Measurements from ENCODE around the gene ISX.

The ISX gene

DNA sequence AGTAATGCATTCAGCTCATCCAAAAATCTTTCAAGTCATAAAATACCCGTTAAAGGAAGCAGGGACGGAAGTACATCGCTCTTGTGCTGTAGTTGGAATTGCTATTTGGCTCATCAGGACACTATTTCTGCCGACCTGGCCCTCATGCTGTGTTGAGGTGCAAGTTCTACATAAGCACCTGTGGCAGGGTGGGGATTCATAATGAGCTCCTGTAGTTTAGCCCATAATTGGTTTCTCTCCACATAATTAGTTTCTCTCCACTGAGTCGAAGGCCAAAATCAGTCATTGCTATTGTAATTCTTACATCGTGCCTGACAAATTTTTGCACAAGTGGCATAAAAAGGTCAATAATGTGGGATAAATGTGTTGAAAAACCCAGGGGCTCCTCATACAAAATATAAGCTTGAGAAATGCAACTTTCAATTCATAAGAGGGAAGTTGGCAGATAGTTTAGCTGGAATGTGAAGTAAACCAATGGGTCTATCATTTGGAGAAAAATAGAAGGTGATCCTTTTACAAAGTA lies 14.9 kb upstream of the ISX start:
- no peaks in the 10 kb centered on the region for H3K36me3 ChIP-seq (ENCODE audit: control insufficient read depth, insufficient read depth, low read length)
- whole genome bisulfite sequencing, 2 experiments = 89 to 93% methylated on average over 6 of the region's 6 CpGs
- H3K9me3 ChIP-seq (ENCODE audit: control insufficient read depth, low read length) = no peaks in the 10 kb centered on the region
- H3K27ac ChIP-seq (ENCODE audit: insufficient read depth, low read depth, low read length, poor library complexity, severe bottlenecking) = no peak overlapping the region
- no peak overlapping the region for H3K4me3 ChIP-seq (ENCODE audit: insufficient read depth, low read depth, low read length)
- H3K4me1 ChIP-seq (ENCODE audit: control insufficient read depth, insufficient read depth, low read length) = no peaks in the 10 kb centered on the region
- H3K27me3 ChIP-seq (ENCODE audit: control insufficient read depth, insufficient read depth, low read length, poor library complexity, severe bottlenecking) = no peaks in the 10 kb centered on the region

- H3K4me3 ChIP-seq (ENCODE audit: insufficient read depth, low read depth, low read length) = no peak overlapping the region
- H3K27me3 ChIP-seq (ENCODE audit: control insufficient read depth, insufficient read depth, low read length, poor library complexity, severe bottlenecking) = no peaks in the 10 kb centered on the region
- H3K9me3 ChIP-seq (ENCODE audit: control insufficient read depth, low read length) = no peaks in the 10 kb centered on the region
- H3K27ac ChIP-seq (ENCODE audit: insufficient read depth, low read depth, low read length, poor library complexity, severe bottlenecking) = no peak overlapping the region
- H3K36me3 ChIP-seq (ENCODE audit: control insufficient read depth, insufficient read depth, low read length) = no peaks in the 10 kb centered on the region
- H3K4me1 ChIP-seq (ENCODE audit: control insufficient read depth, insufficient read depth, low read length) = no peaks in the 10 kb centered on the region
Measured at GRCh38 chr22:35051791-35052190, 14.2 kb upstream of the ISX start.

DNA sequence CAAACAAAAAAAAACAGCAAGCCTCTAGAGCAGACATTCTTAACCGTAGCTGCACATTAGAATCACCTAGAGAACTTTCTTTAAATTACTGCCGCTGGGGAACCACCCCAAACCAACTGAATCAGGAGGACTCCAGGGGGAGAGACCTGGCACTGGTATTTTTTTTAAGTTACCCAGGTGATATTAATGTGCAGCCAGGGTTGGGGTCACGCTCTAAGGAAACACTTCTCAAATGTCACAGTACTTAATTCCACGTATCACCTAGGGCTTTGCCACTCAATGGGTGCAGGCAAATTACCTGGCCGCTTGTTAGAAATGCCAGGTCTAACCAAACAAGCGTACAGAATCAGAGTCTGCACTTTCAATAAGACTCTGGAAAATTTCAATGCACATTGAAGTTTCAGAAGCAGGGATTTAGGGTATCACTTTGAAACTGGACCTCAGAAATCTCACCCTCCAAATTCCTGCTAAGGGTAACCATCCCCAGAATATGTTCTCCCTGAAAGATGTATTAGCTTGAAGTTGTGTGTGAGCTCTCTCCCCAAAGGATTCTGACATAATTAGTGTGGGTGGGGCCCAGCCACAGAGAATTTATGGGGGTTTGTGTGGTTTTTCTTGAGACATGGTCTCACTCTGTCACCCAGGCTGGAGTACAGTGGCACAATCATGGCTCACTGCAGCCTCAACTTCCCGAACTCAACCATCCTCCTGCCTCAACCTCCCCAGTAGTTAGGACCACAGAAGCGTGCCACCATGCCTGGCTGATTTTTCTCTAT lies 12.7 kb upstream of the ISX start:
- no peaks in the 10 kb centered on the region for H3K36me3 ChIP-seq (ENCODE audit: control insufficient read depth, insufficient read depth, low read length)
- no peaks in the 10 kb centered on the region for H3K4me1 ChIP-seq (ENCODE audit: control insufficient read depth, insufficient read depth, low read length)
- 93 to 94% methylated on average over 8 of the region's 8 CpGs for WGBS, 2 experiments
- H3K4me3 ChIP-seq (ENCODE audit: insufficient read depth, low read depth, low read length) = no peak overlapping the region
- H3K27ac ChIP-seq (ENCODE audit: insufficient read depth, low read depth, low read length, poor library complexity, severe bottlenecking) = no peak overlapping the region
- H3K9me3 ChIP-seq (ENCODE audit: control insufficient read depth, low read length) = no peaks in the 10 kb centered on the region
- H3K27me3 ChIP-seq (ENCODE audit: control insufficient read depth, insufficient read depth, low read length, poor library complexity, severe bottlenecking) = no peaks in the 10 kb centered on the region

DNA sequence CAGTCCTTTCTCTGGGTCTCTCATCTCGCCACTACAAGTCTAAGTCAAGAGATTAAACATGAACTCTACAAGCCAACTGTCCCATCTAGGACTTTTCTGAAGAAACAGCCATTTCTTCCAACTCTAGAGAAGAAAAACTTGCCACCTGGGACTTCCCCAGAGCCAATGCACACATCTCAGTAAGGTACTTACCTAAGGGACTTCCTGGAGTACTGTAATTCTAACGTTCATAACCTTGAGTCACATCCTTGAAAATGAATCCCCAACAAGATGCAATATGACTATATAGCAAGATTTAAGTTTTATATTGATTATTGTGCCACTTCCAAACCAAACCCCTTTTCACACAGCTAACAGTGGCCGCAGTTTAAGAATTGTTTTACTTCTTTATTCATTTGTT lies 11.9 kb upstream of the ISX start:
- Histone ChIP-seq H3K36me3 (ENCODE audit: control insufficient read depth, insufficient read depth, low read length) (no peaks in the 10 kb centered on the region), H3K4me3 (ENCODE audit: insufficient read depth, low read depth, low read length) (no peak overlapping the region), H3K9me3 (ENCODE audit: control insufficient read depth, low read length) (no peaks in the 10 kb centered on the region), H3K27me3 (ENCODE audit: control insufficient read depth, insufficient read depth, low read length, poor library complexity, severe bottlenecking) (no peaks in the 10 kb centered on the region), H3K4me1 (ENCODE audit: control insufficient read depth, insufficient read depth, low read length) (no peaks in the 10 kb centered on the region), H3K27ac (ENCODE audit: insufficient read depth, low read depth, low read length, poor library complexity, severe bottlenecking) (no peak overlapping the region)
- 90 to 97% methylated on average over 2 of the region's 3 CpGs for WGBS, 2 experiments

GRCh38 chr22:35056486-35056885 lies 9.5 kb upstream of the ISX start:
- H3K4me3 ChIP-seq (ENCODE audit: insufficient read depth, low read depth, low read length) = no peak overlapping the region
- H3K36me3 ChIP-seq (ENCODE audit: control insufficient read depth, insufficient read depth, low read length) = no peaks in the 10 kb centered on the region
- H3K9me3 ChIP-seq (ENCODE audit: control insufficient read depth, low read length) = no peaks in the 10 kb centered on the region
- no peaks in the 10 kb centered on the region for H3K27me3 ChIP-seq (ENCODE audit: control insufficient read depth, insufficient read depth, low read length, poor library complexity, severe bottlenecking)
- H3K27ac ChIP-seq (ENCODE audit: insufficient read depth, low read depth, low read length, poor library complexity, severe bottlenecking) = no peak overlapping the region
- H3K4me1 ChIP-seq (ENCODE audit: control insufficient read depth, insufficient read depth, low read length) = no peaks in the 10 kb centered on the region

GRCh38 chr22:35057155-35057554 lies 8.8 kb upstream of the ISX start:
- Histone ChIP-seq H3K4me1 (ENCODE audit: control insufficient read depth, insufficient read depth, low read length) (no peaks in the 10 kb centered on the region), H3K36me3 (ENCODE audit: control insufficient read depth, insufficient read depth, low read length) (no peaks in the 10 kb centered on the region), H3K4me3 (ENCODE audit: insufficient read depth, low read depth, low read length) (no peak overlapping the region), H3K9me3 (ENCODE audit: control insufficient read depth, low read length) (no peaks in the 10 kb centered on the region), H3K27me3 (ENCODE audit: control insufficient read depth, insufficient read depth, low read length, poor library complexity, severe bottlenecking) (no peaks in the 10 kb centered on the region), H3K27ac (ENCODE audit: insufficient read depth, low read depth, low read length, poor library complexity, severe bottlenecking) (no peak overlapping the region)
- 92 to 100% methylated on average over 1 of the region's 1 CpG for WGBS, 2 experiments

- H3K9me3 ChIP-seq (ENCODE audit: control insufficient read depth, low read length) = no peaks in the 10 kb centered on the region
- 86 to 96% methylated on average over 3 of the region's 3 CpGs for WGBS, 2 experiments
- no peak overlapping the region for H3K4me3 ChIP-seq (ENCODE audit: insufficient read depth, low read depth, low read length)
- H3K4me1 ChIP-seq (ENCODE audit: control insufficient read depth, insufficient read depth, low read length) = no peaks in the 10 kb centered on the region
- H3K27me3 ChIP-seq (ENCODE audit: control insufficient read depth, insufficient read depth, low read length, poor library complexity, severe bottlenecking) = no peaks in the 10 kb centered on the region
- H3K36me3 ChIP-seq (ENCODE audit: control insufficient read depth, insufficient read depth, low read length) = no peaks in the 10 kb centered on the region
- H3K27ac ChIP-seq (ENCODE audit: insufficient read depth, low read depth, low read length, poor library complexity, severe bottlenecking) = no peak overlapping the region
Measured at GRCh38 chr22:35059632-35060031, 6.3 kb upstream of the ISX start.

DNA sequence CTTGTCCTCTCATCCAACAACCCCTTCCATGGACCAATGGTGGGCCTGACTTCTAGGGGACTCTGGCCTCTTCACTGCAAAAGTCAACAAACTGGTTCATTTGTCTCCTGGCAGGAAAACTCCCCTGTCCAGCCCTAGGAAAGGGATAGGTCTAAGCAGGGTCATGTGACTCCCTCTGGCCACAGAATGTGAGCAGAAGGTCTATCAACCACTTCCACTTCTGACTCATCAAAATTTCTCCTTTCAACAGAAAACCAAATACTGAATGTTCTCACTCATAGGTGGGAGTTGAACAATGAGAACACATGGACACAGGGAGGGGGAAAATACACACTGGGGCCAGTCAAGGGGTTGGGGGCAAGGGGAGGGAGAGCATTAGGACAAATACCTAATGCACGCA lies 1.3 kb upstream of the ISX start:
- Histone ChIP-seq H3K36me3 (ENCODE audit: control insufficient read depth, insufficient read depth, low read length) (no peaks in the 10 kb centered on the region), H3K27ac (ENCODE audit: insufficient read depth, low read depth, low read length, poor library complexity, severe bottlenecking) (no peak overlapping the region), H3K4me3 (ENCODE audit: insufficient read depth, low read depth, low read length) (no peak overlapping the region), H3K9me3 (ENCODE audit: control insufficient read depth, low read length) (no peaks in the 10 kb centered on the region), H3K27me3 (ENCODE audit: control insufficient read depth, insufficient read depth, low read length, poor library complexity, severe bottlenecking) (no peaks in the 10 kb centered on the region), H3K4me1 (ENCODE audit: control insufficient read depth, insufficient read depth, low read length) (no peaks in the 10 kb centered on the region)
- WGBS, 2 experiments = 100% methylated on average over 1 of the region's 1 CpG

DNA sequence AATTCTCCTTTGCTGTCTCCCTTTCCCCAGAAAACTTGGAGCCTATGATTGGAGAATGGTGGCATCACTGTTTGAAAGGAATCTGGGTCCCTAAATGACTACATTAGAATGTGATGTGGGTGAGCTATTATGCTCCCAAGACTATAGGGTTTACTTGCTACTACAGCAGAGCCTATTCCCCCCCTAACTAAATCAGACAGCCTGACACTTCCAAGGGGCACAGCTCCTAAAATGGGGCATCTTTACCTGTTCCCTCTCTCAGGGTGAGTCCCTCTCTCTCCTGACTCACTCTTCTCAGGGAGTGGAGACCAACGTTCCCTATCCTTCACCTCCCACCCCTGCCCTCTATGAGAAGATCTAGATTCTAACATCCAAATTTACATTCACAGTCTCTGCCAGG lies 775 bp upstream of the ISX start:
- WGBS, 2 experiments = 81 to 85% methylated on average over 1 of the region's 1 CpG
- H3K36me3 ChIP-seq (ENCODE audit: control insufficient read depth, insufficient read depth, low read length) = no peaks in the 10 kb centered on the region
- no peaks in the 10 kb centered on the region for H3K4me1 ChIP-seq (ENCODE audit: control insufficient read depth, insufficient read depth, low read length)
- H3K27me3 ChIP-seq (ENCODE audit: control insufficient read depth, insufficient read depth, low read length, poor library complexity, severe bottlenecking) = no peaks in the 10 kb centered on the region
- H3K27ac ChIP-seq (ENCODE audit: insufficient read depth, low read depth, low read length, poor library complexity, severe bottlenecking) = no peak overlapping the region
- no peak overlapping the region for H3K4me3 ChIP-seq (ENCODE audit: insufficient read depth, low read depth, low read length)
- H3K9me3 ChIP-seq (ENCODE audit: control insufficient read depth, low read length) = no peaks in the 10 kb centered on the region

DNA sequence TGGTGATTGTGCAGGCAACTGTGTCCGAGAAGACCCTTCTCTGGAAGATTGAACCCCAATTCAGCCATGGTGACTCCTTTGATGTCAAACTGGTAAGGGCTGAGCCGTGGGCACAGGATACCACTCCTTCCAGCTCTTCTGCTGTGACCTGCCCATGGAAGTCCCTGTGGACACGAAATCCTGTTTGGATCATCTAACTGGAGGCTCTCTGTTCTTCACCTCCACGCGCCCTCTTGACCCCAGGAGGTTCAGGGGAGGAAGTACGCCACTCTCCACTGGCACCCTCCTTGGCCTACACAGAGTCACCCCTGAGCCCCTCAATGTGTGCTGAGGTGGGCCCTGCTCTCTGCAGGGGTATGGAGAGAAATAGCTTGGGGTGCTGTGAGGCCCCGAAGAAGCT lies 810 bp downstream of the ISX start:
- Histone ChIP-seq H3K4me3 (ENCODE audit: insufficient read depth, low read depth, low read length) (no peak overlapping the region), H3K9me3 (ENCODE audit: control insufficient read depth, low read length) (no peaks in the 10 kb centered on the region), H3K27ac (ENCODE audit: insufficient read depth, low read depth, low read length, poor library complexity, severe bottlenecking) (no peak overlapping the region), H3K36me3 (ENCODE audit: control insufficient read depth, insufficient read depth, low read length) (no peaks in the 10 kb centered on the region), H3K4me1 (ENCODE audit: control insufficient read depth, insufficient read depth, low read length) (no peaks in the 10 kb centered on the region), H3K27me3 (ENCODE audit: control insufficient read depth, insufficient read depth, low read length, poor library complexity, severe bottlenecking) (no peaks in the 10 kb centered on the region)
- 93 to 95% methylated on average over 7 of the region's 7 CpGs for WGBS, 2 experiments

DNA sequence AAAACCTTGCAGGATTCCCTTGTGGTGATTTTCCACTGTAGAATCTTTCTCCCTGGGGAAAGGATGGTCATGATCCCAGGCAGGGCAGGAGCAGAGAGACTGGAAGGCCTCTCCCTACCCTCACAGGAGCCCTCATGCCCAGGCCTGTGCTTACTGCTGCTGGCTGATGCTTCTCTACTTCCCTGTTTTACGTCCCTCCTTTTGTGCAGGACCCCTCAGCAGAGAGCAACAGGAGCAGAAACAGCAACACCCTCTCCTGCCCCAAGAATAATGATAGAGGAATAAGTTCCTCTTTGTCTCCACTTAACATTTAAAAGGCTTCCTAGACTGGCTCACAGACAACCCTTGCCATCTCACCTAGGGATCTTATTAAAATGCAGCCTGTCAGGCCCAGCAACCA lies 3.6 kb downstream of the ISX start:
- no peak overlapping the region for H3K4me3 ChIP-seq (ENCODE audit: insufficient read depth, low read depth, low read length)
- no peaks in the 10 kb centered on the region for H3K36me3 ChIP-seq (ENCODE audit: control insufficient read depth, insufficient read depth, low read length)
- H3K27ac ChIP-seq (ENCODE audit: insufficient read depth, low read depth, low read length, poor library complexity, severe bottlenecking) = no peak overlapping the region
- WGBS, 2 experiments = 65 to 81% methylated on average over 1 of the region's 1 CpG
- H3K27me3 ChIP-seq (ENCODE audit: control insufficient read depth, insufficient read depth, low read length, poor library complexity, severe bottlenecking) = no peaks in the 10 kb centered on the region
- H3K4me1 ChIP-seq (ENCODE audit: control insufficient read depth, insufficient read depth, low read length) = no peaks in the 10 kb centered on the region
- no peaks in the 10 kb centered on the region for H3K9me3 ChIP-seq (ENCODE audit: control insufficient read depth, low read length)
